ENCODE measurements around the gene CDCA5. TPM values are rescaled to one million over a fixed set of nuclear protein-coding genes. Genes with fewer than 3 reads are reported as not detected.

Gene CDCA5
- total and polyA plus RNA-seq, 2 of the 4 experiments (the other 2 are of a cell fraction): 9.1 to 14.0 TPM

- dilution Hi-C loops (cut with HindIII; ENCODE audit: low sequenced_read_pairs, unreplicated experiment): no loop called here
- POLR2A ChIA-PET (ENCODE audit: unreplicated experiment): interaction anchor here (1.0 kb wide), 1 partner anchor 10 kb away, joined by 3 read pairs; the partner anchor contains the start of genes FAU and MRPL49
These were observed 47.6 kb upstream of the CDCA5 start for GRCh38 chr11:65131417-65131776.

More at GRCh38 chr11:65131417-65131776, 47.6 kb upstream of the CDCA5 start:
- Histone ChIP-seq H4K8ac (ENCODE audit: low read depth in 2 of 2, low read length in 2 of 2) (no peak overlapping the region), H2AK9ac (replicated peaks; ENCODE audit: low read depth, low read length, poor library complexity) (no peak overlapping the region), H3K27ac (ENCODE audit: insufficient read depth, low read length) (no peak overlapping the region), H3K9me1 (ENCODE audit: insufficient read depth, low read length) (peaks cover 17% of the 10 kb centered on the region), H2BK15ac (ENCODE audit: low read depth, low read length) (no peak overlapping the region), H4K5ac (ENCODE audit: low read depth, low read length) (no peak overlapping the region), H3K18ac (ENCODE audit: low read depth, low read length) (no peak overlapping the region), H3K23ac (ENCODE audit: low read depth, low read length) (no peak overlapping the region), H2AFZ (replicated peaks; ENCODE audit: low read length, poor library complexity) (no peak overlapping the region), H2BK120ac (ENCODE audit: low read depth, low read length) (no peak overlapping the region), H3K79me1 (ENCODE audit: low read depth in 1 of 2, low read length in 2 of 2) (peaks cover 24 to 55% of the 10 kb centered on the region in 2 experiments), H3K9ac (ENCODE audit: low read depth, low read length) (no peak overlapping the region), H3K9me3 (ENCODE audit: control insufficient read depth, insufficient read depth, low read length) (no peaks in the 10 kb centered on the region), H2BK20ac (ENCODE audit: low read depth, low read length) (no peak overlapping the region), H3K27me3 (ENCODE audit: control insufficient read depth, insufficient read depth, low read length) (no peaks in the 10 kb centered on the region), H2BK5ac (ENCODE audit: low read depth, low read length, poor library complexity, severe bottlenecking) (no peak overlapping the region), H3K14ac (replicated peaks; ENCODE audit: low read depth, low read length) (no peak overlapping the region), H3K36me3 (ENCODE audit: control insufficient read depth, insufficient read depth, low read length) (peaks cover 61% of the 10 kb centered on the region), H4K20me1 (ENCODE audit: insufficient read depth, low read length) (peaks cover 37% of the 10 kb centered on the region), H3K4ac (ENCODE audit: low read depth, low read length) (no peak overlapping the region), H4K91ac (ENCODE audit: insufficient read depth, low read depth, low read length) (no peak overlapping the region), H3K4me2 (ENCODE audit: low read depth, low read length) (no peak overlapping the region), H3K4me1 (ENCODE audit: control insufficient read depth, insufficient read depth, low read length) (peaks cover 6% of the 10 kb centered on the region; the same call in 1 of the 2 replicates), H2AK5ac (ENCODE audit: low read depth, low read length) (no peak overlapping the region), H3K56ac (ENCODE audit: extremely low read depth, insufficient read depth, low read length) (no peak overlapping the region), H3K4me3 (ENCODE audit: insufficient read depth, low read depth, low read length) (no peak overlapping the region)
- intact Hi-C loops (cut with micrococcal nuclease) (no loop called here), in situ Hi-C loops (cut with MboI; ENCODE audit: low sequenced_read_pairs) (no loop called here)
- no TSS peak for BruUV-seq (replicated peaks)
- no peak for DNase-seq
- no peak for ATAC-seq (ENCODE audit: low read depth)
- WGBS, 2 experiments (ENCODE audit: extremely low coverage in 2 of 2, insufficient read length in 1 of 2): no CpG with 5 or more reads among the region's 3 CpGs
- CTCF ChIA-PET: no interaction called here
- TF ChIP-seq NFE2L2 (IDR thresholded peaks at IDR 0.05; ENCODE audit: low read depth, low read length) (no peak), SMC3 (IDR thresholded peaks at IDR 0.05; ENCODE audit: low read depth, low read length) (no peak), MXI1 (IDR thresholded peaks at IDR 0.05; ENCODE audit: borderline replicate concordance, low read depth, low read length) (no peak), RFX5 (IDR thresholded peaks at IDR 0.05; ENCODE audit: low read depth, low read length) (no peak), FOS (IDR thresholded peaks at IDR 0.05; ENCODE audit: low read depth, low read length) (no peak), POLR2A (IDR thresholded peaks at IDR 0.05; ENCODE audit: low read depth, low read length) (no peak), ELK1 (IDR thresholded peaks at IDR 0.05; ENCODE audit: borderline replicate concordance, low read depth, low read length) (no peak), MAZ (IDR thresholded peaks at IDR 0.05; ENCODE audit: borderline replicate concordance, low read depth, low read length) (no peak), CTCF (conservative IDR thresholded peaks at IDR 0.05; ENCODE audit: low read depth, low read length) (no peak), BHLHE40 (IDR thresholded peaks at IDR 0.05; ENCODE audit: low read depth, low read length) (no peak), RAD21 (IDR thresholded peaks at IDR 0.05; ENCODE audit: low read length) (no peak), RCOR1 (IDR thresholded peaks at IDR 0.05; ENCODE audit: insufficient replicate concordance, low read length) (no peak), CHD1 (IDR thresholded peaks at IDR 0.05; ENCODE audit: low read depth, low read length) (no peak), CEBPB (IDR thresholded peaks at IDR 0.05; ENCODE audit: low read depth, low read length) (no peak)
